ENCODE measurements around the gene GNG13.
"Not testable (repeated sequence)": the region's sequence is repeated elsewhere in the genome, so short reads cannot be mapped to it uniquely, and the experiment has no call there.

Gene GNG13

GRCh38 chr16:839643-840408 lies 39.3 kb upstream of the GNG13 start:
- TF ChIP-seq ZNF274 (IDR thresholded peaks at IDR 0.05; ENCODE audit: low read depth, low read length): no peak
- no peak overlapping the region for H3K4me3 ChIP-seq (ENCODE audit: low read length)

DNA sequence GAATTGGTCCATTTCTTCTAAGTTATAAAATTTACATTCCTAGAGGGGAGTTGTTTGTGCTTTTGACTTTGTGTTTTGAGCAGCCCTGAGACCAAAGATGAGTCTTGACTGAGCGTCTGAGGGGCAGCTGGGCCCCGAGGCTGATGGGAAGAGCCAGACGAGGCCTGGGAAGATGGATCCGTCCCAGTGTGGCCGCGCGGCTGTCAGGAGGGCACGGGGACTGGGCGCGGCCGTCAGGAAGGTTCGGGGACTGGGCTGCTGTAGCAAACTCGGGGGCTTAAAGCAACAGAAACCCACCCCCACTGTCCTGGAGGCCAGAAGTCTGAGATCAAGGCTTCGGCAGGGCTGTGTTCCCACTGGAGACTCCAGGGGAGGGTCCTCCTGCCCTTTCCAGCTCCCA lies 38.2 kb upstream of the GNG13 start:
- TF ChIP-seq ZNF274 (IDR thresholded peaks at IDR 0.05; ENCODE audit: low read depth, low read length): no peak
- no peak overlapping the region for H3K4me3 ChIP-seq (ENCODE audit: low read length)

- not testable (repeated sequence) for H3K4me3 ChIP-seq (ENCODE audit: low read length)
Measured at GRCh38 chr16:836822-837221, 36.3 kb upstream of the GNG13 start.

DNA sequence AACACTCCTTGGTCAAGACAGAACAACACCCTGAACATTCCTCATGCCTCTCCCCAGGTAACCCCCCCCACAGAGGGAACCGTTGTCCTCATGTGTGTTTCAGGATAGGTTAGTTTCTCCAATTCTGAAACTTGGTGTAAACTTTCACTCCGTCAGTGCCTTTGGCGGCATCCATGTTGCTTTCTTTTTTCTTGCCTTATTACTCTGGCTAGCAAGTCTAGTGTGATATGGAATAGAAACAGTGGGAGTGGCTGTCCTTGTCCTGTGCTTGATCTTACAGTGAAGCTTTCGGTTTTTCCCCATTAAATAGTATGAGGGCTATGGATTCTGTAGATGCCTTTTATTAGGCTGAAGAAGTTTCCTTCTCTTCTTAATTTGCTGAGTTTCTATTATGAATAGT lies 35.7 kb upstream of the GNG13 start:
- TF ChIP-seq ZNF274 (IDR thresholded peaks at IDR 0.05; ENCODE audit: low read depth, low read length): no peak
- no peak overlapping the region for H3K4me3 ChIP-seq (ENCODE audit: low read length)

DNA sequence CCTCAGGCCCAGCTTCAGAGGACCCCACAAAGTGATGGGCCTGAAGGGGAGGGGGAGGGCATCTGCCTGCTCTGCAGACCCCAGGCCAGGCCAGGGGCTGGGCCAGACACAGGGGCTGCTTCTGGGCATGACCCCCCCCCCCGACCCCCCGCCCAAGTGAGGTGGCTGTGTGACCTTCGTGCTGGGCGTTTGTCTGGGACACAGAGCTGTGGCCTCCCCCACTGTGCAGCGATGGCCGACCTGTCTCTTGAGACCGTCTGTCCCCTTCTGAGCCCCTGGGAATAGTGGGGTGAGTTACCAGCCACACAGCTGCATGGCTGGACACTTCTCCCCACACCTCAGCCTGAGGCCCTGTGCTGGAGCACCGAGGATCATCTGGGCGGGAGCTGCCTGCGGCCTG lies 34.8 kb upstream of the GNG13 start:
- no peak overlapping the region for H3K4me3 ChIP-seq (ENCODE audit: low read length)
- no peak for TF ChIP-seq ZNF274 (IDR thresholded peaks at IDR 0.05; ENCODE audit: low read depth, low read length)

DNA sequence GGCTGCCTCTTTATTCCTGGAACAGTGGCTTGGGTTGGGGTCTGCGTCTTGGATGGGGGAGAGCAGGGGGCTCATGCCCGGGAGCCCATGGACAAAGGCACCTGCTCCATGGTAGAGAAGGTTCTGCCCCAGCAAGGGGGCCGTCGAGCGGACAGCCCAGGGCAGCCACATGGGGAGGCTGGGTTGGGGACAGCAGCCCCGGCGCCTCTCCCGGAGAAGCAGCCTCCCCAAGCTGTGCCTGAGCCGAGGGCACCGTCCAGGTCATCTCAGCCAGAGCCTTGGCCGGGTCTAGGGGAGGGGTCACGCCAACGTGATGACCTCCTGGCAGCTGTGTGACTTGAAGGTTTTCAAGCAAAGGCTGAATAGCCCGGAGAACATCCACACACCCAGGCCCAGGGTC lies 32.9 kb upstream of the GNG13 start:
- no peak for TF ChIP-seq ZNF274 (IDR thresholded peaks at IDR 0.05; ENCODE audit: low read depth, low read length)

GRCh38 chr16:832652-833336 lies 32.3 kb upstream of the GNG13 start:
- no peak for TF ChIP-seq ZNF274 (IDR thresholded peaks at IDR 0.05; ENCODE audit: low read depth, low read length)
- no peak overlapping the region for H3K4me3 ChIP-seq (ENCODE audit: low read length)

More for the DNA sequence above, 32.9 kb upstream of the GNG13 start:
- H3K4me3 ChIP-seq (ENCODE audit: low read length): no peak overlapping the region

DNA sequence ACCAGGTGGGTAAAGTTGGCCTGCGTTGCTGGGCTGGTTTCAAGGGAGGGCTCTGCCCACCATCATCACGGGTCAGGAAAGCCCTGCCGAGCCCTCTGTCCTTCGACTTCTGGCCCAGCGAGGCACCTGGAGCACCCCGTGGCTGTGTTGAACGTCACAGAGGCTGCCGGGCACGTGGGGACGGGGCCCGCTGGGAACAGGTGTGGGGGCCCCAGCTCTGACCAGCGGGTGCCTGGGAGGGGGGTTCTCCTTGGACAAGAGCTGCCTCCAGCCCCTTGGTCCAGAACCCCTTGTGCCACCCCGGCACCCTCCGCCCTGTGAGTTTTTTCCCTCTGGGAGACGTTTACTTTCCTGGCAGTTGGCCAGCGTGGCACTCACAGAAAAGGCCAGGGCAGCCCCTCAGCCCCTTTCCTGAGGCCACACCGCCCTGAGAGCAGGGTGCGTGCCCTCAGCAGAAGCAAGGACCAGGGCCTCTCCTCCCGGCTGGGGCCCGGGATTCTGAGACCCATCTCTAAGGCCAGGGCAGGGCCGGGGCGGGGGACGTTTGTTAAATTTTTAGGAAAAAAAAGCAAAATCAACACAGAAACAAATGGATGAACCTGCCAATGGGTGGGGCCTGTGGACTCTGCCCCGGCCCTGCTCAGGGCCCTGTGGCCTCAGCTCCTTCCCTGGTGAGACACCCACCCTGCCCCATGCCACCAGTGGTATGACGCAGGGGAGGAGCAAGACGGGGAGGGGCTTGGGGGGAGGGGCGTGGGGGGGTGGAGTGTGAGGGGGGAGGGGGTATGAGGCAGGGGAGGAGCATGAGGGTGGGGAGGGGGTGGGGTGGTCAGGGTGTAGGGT lies 31.3 kb upstream of the GNG13 start:
- TF ChIP-seq ZNF274 (IDR thresholded peaks at IDR 0.05; ENCODE audit: low read depth, low read length): no peak

DNA sequence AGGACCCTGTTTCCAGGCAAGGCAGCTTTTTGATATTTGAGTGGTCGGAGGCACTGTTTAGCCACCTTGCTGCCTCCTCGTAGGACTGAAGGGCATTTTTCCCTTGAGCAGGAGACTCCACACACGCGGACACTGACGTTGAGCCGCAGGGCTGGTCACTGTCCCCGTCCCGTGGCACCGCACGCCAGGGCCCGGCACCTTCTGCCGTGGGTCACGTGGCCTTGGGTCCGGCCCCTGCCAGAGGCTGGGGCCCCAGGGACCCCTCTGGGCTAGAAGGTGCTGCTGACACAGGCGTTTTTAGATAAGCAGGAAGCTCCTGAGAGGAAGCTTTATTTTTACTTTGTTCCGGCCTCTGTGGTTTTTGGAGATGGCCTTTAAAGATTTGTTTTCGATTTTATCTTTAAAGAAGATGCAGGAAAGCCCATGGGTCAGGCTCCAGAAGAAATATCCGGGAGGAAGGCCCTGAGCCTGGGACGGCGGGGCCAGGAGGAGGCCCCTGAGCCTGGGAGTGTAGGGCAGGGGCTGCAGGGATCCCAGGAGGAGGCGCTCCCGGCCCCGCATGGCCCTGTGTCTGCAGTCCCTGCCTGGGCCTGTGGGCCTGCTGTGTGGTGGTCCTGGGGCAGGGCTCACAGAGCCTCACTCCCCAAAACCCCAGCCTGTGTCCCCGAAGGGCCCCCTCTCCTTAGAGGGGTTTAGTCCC lies 30.5 kb upstream of the GNG13 start:
- TF ChIP-seq ZNF274 (IDR thresholded peaks at IDR 0.05; ENCODE audit: low read depth, low read length): no peak
- no peak overlapping the region for H3K4me3 ChIP-seq (ENCODE audit: low read length)

More for the DNA sequence above, 31.3 kb upstream of the GNG13 start:
- H3K4me3 ChIP-seq (ENCODE audit: low read length): no peak overlapping the region

DNA sequence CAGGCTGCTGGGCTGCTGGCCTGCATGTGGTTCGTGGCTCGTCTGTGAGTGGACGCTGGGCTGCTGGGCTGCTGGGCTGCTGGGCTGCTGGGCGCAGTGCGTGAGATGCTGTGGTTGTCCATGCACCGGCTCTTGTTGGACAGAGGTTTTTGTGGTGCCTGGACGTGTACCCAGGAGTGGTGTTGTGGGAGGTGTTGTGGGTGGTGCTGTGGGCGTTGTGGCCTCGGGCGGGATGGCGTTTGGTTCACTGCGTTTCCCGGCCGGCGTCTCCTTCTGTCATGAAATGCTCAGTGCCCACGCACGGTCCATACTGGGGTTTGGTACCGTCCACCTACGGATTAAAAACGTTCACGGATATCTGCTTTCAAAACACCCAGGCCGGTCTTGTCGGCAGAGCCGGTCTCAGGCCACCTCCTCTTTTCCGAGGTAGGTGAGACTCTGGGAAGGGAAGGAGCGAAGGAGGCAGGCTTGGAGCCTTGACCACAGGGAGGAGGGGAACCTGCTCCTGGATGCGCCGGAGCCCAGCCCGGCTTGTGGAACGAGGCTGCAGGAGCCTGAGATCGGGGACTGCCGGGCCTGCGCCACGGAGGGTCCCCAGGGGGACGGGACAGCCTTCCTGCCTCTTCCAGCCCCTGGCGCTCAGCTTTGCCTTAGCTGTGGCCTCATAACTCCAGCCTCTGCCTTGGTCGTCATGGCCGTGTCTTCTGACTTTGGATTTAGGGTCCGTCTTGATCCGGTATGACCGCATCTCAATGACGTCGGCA lies 29.8 kb upstream of the GNG13 start:
- H3K4me3 ChIP-seq (ENCODE audit: low read length): no peak overlapping the region
- no peak for TF ChIP-seq ZNF274 (IDR thresholded peaks at IDR 0.05; ENCODE audit: low read depth, low read length)

GRCh38 chr16:828891-829290 lies 28.4 kb upstream of the GNG13 start:
- H3K4me3 ChIP-seq (ENCODE audit: low read length): no peak overlapping the region
- no peak for TF ChIP-seq ZNF274 (IDR thresholded peaks at IDR 0.05; ENCODE audit: low read depth, low read length)

DNA sequence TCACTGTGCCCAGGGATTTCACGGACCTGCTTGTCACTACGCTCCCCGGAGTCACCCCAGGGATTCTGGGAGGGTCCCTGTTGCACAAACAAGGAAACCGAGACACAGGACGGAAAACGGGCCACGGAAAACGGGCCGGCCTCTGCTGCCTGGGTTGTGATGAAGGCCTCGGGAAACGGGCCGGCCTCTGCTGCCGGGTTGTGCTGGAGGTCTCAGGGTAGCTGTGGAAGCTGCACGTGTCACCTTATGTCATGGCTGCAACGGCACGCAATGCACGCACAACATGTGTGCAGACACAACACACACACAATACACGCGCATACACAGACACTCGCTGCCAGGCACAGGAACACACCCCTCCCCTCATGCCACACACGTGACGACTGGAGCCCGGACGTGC lies 27.0 kb upstream of the GNG13 start:
- H3K4me3 ChIP-seq (ENCODE audit: low read length): no peak overlapping the region
- TF ChIP-seq ZNF274 (IDR thresholded peaks at IDR 0.05; ENCODE audit: low read depth, low read length): no peak

GRCh38 chr16:825341-826061 lies 25.0 kb upstream of the GNG13 start:
- no peak overlapping the region for H3K4me3 ChIP-seq (ENCODE audit: low read length)
- TF ChIP-seq ZNF274 (IDR thresholded peaks at IDR 0.05; ENCODE audit: low read depth, low read length): no peak

Data from GM08714 (cell line).